IPS-18c (cell line): ENCODE measurements around the gene LTB.
"Not testable (repeated sequence)": the region's sequence is repeated elsewhere in the genome, so short reads cannot be mapped to it uniquely, and the experiment has no call there.

Source experiments
- H3K4me3 ChIP-seq: 2 replicates; pipeline ENCODE4 v1.7.0; 2013; ENCODE audit warnings: low read depth, mild to moderate bottlenecking, low read length, moderate library complexity; ENCODE audit not compliant: insufficient read depth
- H3K9me3 ChIP-seq: one replicate; pipeline ENCODE4 v1.6.1; 2013; ENCODE audit warnings: mild to moderate bottlenecking, low read length, moderate library complexity; ENCODE audit not compliant: control insufficient read depth, insufficient read depth

Gene LTB

GRCh38 chr6:31568537-31568961, 13.7 kb downstream of the LTB start:
- no peaks in the 10 kb centered on the region for H3K9me3 ChIP-seq
- no peak overlapping the region for H3K4me3 ChIP-seq

DNA sequence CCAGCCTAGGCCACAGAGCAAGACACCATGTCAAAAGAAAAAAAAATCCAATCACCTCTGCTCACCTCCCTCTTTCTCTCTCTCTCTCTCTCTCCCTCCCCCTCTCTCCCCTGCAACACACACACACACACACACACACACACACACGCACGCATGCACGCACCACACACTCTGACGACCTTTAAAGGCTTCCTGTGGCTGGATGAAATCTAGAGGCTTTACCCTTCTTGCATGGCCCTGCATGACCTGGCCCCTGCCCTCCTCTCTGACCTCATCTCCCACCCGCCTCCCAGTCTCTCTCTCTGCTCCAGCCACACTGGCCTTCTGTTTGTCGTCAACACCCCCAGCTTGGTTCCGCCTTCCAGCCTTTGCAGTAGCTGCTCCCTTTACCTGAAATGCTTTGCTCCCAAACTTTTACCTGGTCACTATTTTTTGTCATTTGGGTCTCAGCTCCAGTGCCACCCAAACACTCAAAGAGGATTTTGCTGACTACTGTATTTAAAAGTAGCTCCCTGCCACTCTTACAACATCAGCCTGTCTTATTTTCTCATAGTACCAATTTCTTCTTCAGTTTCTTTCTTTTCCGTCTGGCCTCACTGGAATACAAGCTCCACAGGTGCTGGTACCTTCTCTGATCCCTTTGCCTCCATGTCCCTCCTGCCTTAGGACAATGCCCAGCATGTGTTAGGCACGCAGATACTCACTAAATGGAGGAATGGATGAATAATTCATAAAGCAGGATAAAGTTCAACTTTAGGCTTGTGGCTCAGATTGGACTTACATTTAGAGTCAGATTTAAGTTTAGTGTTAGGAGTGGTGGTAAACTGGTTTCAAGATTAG, 14.5 kb downstream of the LTB start:
- H3K4me3 ChIP-seq, result no peak overlapping the region
- no peaks in the 10 kb centered on the region for H3K9me3 ChIP-seq

- H3K4me3 ChIP-seq, result no peak overlapping the region
- no peaks in the 10 kb centered on the region for H3K9me3 ChIP-seq
These were observed 21.5 kb downstream of the LTB start for GRCh38 chr6:31560697-31561058.

DNA sequence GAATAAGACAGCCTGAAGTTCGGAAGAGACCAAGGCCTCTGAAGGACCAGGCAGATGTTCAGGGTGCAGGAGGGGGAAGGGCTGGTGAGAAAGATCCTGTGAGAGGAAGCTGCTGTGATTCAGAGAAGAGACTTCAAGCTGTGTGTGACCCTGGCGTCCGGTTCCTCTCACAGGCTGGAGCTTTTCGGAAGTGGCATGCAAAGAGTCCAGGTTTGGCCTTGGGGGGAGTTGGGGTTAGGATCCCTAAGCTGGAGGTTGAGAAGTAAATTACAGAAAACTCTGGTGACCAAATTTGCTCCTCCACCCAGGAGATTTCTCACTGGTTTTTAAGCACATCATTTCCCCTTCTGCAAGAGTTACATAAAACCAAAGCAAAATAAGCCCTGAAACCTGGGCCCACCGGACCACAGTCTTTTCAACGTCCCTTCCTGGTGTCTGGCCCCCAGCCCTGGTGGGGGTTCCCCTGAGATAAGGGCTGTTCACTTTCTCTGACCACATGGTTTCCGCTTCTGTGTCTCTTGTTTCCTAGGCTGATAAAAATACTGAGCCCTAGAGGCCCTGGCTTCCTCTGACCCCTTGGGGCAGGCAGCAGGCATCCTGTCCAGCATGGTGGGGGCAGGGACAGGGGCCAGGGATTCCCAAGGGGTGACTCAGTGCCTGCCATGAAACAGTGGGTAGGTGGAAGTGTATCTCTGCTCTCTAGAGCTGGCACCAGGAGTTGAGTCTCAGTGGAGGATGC, 22.1 kb downstream of the LTB start:
- H3K4me3 ChIP-seq, result no peak overlapping the region
- no peaks in the 10 kb centered on the region for H3K9me3 ChIP-seq

DNA sequence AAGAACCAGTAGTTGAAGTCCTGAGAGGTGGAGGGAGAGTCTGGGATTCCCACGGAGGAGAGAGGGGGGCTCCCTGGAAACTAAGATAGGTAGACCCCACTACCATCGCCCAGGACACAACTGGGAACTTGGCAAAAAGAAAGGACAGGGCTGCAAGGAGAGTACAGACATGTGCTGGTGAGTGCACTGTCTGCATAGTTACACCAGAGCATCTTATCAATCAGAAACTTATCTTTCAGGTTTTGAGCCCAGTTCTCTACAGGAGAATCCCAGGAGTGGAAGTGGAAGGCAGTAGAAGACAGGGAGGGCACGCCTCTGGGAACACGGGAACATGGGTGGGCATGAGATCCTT, 22.6 kb downstream of the LTB start:
- Histone ChIP-seq H3K4me3 (no peak overlapping the region), H3K9me3 (no peaks in the 10 kb centered on the region)

DNA sequence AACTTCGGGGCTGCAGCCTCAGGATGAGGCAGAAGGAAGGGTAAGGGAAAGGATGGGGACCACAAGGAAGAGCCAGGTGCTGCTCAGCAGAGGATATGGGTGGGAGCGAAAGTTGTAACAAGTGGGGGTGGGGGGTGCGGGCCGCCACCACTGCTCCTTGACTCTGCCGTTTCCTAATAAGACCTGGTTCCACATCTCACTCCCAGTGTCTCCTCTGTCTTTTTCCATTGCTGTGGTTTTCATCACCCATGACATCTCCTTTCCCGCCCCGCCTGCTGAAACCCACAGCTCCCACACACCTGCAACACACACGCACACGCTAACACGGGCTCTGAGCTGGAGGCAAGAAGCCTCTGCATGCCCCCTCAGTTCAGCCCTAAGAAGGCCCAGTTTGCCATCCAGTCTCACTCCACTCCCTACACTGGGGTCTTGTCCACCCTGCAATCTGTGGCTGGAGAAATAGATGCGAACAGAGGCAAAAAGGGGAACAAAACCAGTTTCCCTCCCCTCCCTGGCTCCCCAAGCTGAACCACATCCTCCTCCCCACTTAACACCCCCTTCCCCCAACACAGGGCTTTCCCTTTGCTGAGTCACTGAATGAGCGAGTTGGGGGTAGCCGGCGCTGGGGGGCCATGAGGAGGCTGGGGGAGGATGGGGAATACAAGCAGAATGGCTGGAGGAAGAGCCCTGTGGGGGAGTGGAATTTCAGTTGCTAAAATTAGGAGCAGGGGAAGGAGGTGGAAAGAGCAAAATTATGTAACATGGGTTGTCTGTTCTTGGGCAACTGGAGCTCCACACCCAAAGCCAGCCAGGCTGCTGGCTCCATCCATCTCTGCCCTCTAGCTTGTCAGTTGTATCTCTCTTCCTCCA, 23.4 kb downstream of the LTB start:
- no peaks in the 10 kb centered on the region for H3K9me3 ChIP-seq
- H3K4me3 ChIP-seq, result no peak overlapping the region

DNA sequence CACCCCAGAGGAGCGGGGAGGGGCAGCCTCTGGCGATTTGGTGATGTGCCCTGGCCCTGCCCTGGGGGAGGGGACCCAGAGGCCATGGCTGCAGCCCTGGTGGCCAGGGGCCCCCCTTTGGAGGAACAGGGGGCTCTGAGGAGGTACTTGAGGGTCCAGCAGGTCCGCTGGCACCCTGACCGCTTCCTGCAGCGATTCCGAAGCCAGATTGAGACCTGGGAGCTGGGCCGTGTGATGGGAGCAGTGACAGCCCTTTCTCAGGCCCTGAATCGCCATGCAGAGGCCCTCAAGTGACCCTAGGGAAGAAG, 24.0 kb downstream of the LTB start:
- Histone ChIP-seq H3K4me3 (no peak overlapping the region), H3K9me3 (no peaks in the 10 kb centered on the region)

- H3K9me3 ChIP-seq, result no peaks in the 10 kb centered on the region
- H3K4me3 ChIP-seq, result no peak overlapping the region
These were observed 24.5 kb downstream of the LTB start for GRCh38 chr6:31557443-31558317.

DNA sequence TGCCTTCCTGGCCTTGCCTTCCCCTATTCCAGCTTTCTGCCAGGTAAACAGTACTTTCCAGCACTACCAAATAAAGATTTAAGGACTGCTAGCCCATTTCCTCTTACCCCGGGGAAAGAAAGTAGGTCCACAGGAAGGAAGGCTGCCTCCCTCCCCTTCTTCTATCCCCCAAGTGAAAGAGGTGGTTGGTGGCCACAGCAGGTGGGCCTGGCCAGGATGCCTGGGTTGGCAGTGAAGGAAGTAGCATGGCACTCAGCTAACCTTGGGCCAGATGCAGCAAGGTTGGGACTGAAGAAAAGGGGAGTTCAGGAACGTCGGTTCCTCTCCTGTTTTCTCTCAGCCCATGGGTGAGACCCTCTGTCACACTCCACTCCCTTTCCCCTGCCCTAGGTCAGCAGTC, 25.9 kb downstream of the LTB start:
- H3K4me3 ChIP-seq, result no peak overlapping the region
- no peaks in the 10 kb centered on the region for H3K9me3 ChIP-seq

- not testable (repeated sequence) for H3K9me3 ChIP-seq, H3K4me3 ChIP-seq
These were observed 30.9 kb downstream of the LTB start for GRCh38 chr6:31551371-31551770.

DNA sequence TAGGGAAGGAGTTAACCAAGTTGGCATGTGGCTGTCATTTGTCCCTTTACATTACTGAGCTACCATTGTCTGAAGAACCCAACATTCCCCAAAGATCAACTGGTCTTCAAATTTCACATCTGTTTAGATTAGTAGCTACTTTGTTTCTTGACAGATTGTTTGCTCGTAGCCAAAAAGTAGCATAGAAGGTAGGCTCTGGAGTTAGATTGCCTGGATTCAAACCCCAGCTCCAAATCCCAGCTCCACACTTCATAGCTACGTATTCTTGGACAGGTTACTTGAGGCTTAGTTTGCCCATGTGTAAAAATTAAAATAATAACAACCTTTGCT, 33.7 kb downstream of the LTB start:
- no peak overlapping the region for H3K4me3 ChIP-seq

GRCh38 chr6:31547727-31548543, 34.3 kb downstream of the LTB start:
- no peaks in the 10 kb centered on the region for H3K9me3 ChIP-seq
- peak overlapping the region; percentile 44 for H3K4me3 ChIP-seq

More for the DNA sequence above, 33.7 kb downstream of the LTB start:
- no peaks in the 10 kb centered on the region for H3K9me3 ChIP-seq

GRCh38 chr6:31546958-31547726, 35.1 kb downstream of the LTB start, which contains the start of gene NFKBIL1:
Gene NFKBIL1, plus strand, starts transcription at chr6:31547608. Its CDS starts 87 bp downstream, at chr6:31547695.
- Histone ChIP-seq H3K9me3 (no peaks in the 10 kb centered on the region), H3K4me3 (peak within 1 kb of the TSS; percentile 55)

- Histone ChIP-seq H3K4me3 (peak within 1 kb of the TSS; percentile 55), H3K9me3 (no peaks in the 10 kb centered on the region)
These were observed 35.8 kb downstream of the LTB start, which contains the start of gene ATP6V1G2 for GRCh38 chr6:31546339-31546957. Gene ATP6V1G2, minus strand, starts transcription at chr6:31546608. Its CDS starts 49 bp downstream, at chr6:31546559.

DNA sequence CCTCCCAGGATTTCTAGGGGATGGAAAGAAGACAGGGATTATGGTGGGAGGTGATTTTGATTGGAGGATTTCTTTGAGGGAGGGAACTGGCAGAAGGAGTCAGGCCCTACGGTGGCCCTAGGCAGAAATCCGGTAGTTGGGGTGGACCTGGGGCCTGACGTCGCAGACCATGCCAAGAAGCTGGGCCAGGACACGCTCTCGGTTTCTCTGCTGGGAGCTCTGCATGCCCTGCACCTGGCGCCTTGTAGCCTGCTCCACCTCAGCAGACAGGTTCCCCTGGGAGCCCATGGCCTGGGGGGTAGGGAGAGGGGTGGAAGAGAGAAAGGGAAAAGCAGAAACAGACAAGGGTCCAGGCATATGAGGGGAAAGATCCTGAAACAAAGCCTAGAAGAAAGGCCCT, 36.9 kb downstream of the LTB start:
- Histone ChIP-seq H3K9me3 (no peaks in the 10 kb centered on the region), H3K4me3 (no peak overlapping the region)
